Measurements from ENCODE around the gene SEC16A.

- TF ChIP-seq CTCF (IDR thresholded peaks at IDR 0.05; ENCODE audit: insufficient read depth, low read length), result no peak
- no peak for TF ChIP-seq GABPA (IDR thresholded peaks at IDR 0.05; ENCODE audit: low read depth)
Observed at GRCh38 chr9:136430588-136431234, 52.1 kb downstream of the SEC16A start.
